Liver (tissue), 9 donors: ENCODE measurements around the gene DES. TPM values are rescaled to one million over a fixed set of nuclear protein-coding genes. Genes with fewer than 3 reads are reported as not detected.
"Not testable (repeated sequence)": the region's sequence is repeated elsewhere in the genome, so short reads cannot be mapped to it uniquely, and the experiment has no call there.

Experiments used
- DNase-seq: peaks from one replicate; pipeline ENCODE4 v3.0.0-alpha.2; 2017; ENCODE audit warnings: low spot score
- H3K27ac ChIP-seq, 2 donors: one replicate each; pipeline ENCODE4 v1.7.0; 2013; ENCODE audit warnings: inconsistent platforms in 2 of 2, low read length in 2 of 2, control low read depth in 1 of 2, low read depth in 1 of 2, mild to moderate bottlenecking in 1 of 2
- H3K27me3 ChIP-seq, 4 donors: one replicate each; pipeline versions ENCODE4 v1.6.1 to v1.7.0; 2013; ENCODE audit warnings: low read length in 3 of 4, inconsistent platforms in 1 of 4, mild to moderate bottlenecking in 1 of 4, moderate library complexity in 1 of 4; ENCODE audit not compliant: control insufficient read depth in 4 of 4, insufficient read depth in 4 of 4
- H3K36me3 ChIP-seq, 4 donors: one replicate each; pipeline versions ENCODE4 v1.6.1 to v1.7.0; 2013; ENCODE audit warnings: low read length in 3 of 4, mild to moderate bottlenecking in 3 of 4, low read depth in 1 of 4, moderate library complexity in 1 of 4; ENCODE audit not compliant: control insufficient read depth in 4 of 4, insufficient read depth in 3 of 4
- H3K4me1 ChIP-seq, 4 donors: one replicate each; pipeline versions ENCODE4 v1.6.1 to v1.7.0; 2013; ENCODE audit warnings: low read length in 3 of 4, mild to moderate bottlenecking in 3 of 4, moderate library complexity in 1 of 4; ENCODE audit not compliant: control insufficient read depth in 4 of 4, insufficient read depth in 4 of 4
- H3K4me3 ChIP-seq, 3 donors: one replicate each; pipeline versions ENCODE4 v1.6.1 to v1.7.0; 2013; ENCODE audit warnings: low read length in 3 of 3, control low read depth in 1 of 3, low read depth in 1 of 3, mild to moderate bottlenecking in 1 of 3
- H3K9ac ChIP-seq, 2 donors: one replicate each; pipeline ENCODE4 v1.7.0; 2013; ENCODE audit warnings: low read length in 2 of 2, mild to moderate bottlenecking in 2 of 2, moderate library complexity in 2 of 2, control low read depth in 1 of 2, low read depth in 1 of 2
- H3K9me3 ChIP-seq, 4 donors: one replicate each; pipeline versions ENCODE4 v1.6.1 to v1.7.0; 2013; ENCODE audit warnings: low read length in 3 of 4; ENCODE audit not compliant: control insufficient read depth in 4 of 4
- EGR1 ChIP-seq, 2 donors: IDR thresholded peaks; 2 replicates each; pipeline ENCODE4 v1.6.1; 2016 to 2018; ENCODE audit warnings: antibody characterized with exemption in 2 of 2, low read depth in 2 of 2
- FOXA1 ChIP-seq: IDR thresholded peaks from 2 replicates; pipeline ENCODE4 v1.6.1; 2016; ENCODE audit warnings: antibody characterized with exemption
- GABPA ChIP-seq, 2 donors: IDR thresholded peaks in 1 of 2; conservative IDR thresholded peaks in 1 of 2; 2 replicates each; pipeline ENCODE4 v1.6.1; 2016; ENCODE audit warnings: antibody characterized with exemption in 2 of 2, mild to moderate bottlenecking in 1 of 2, moderate library complexity in 1 of 2
- HNF4A ChIP-seq, 2 donors: conservative IDR thresholded peaks; 2 replicates each; pipeline ENCODE4 v1.6.1; 2016; ENCODE audit warnings: antibody characterized with exemption in 2 of 2, mild to moderate bottlenecking in 2 of 2
- HNF4G ChIP-seq: IDR thresholded peaks from 2 replicates; pipeline ENCODE4 v1.6.1; 2016; ENCODE audit warnings: antibody characterized with exemption
- JUND ChIP-seq, 2 donors: IDR thresholded peaks; 2 replicates each; pipeline ENCODE4 v1.6.1; 2016; ENCODE audit warnings: antibody characterized with exemption in 2 of 2
- RAD21 ChIP-seq, 2 donors: IDR thresholded peaks; 2 replicates each; pipeline ENCODE4 v1.6.1; 2016; ENCODE audit warnings: antibody characterized with exemption in 2 of 2, mild to moderate bottlenecking in 2 of 2
- RXRA ChIP-seq, 2 donors: IDR thresholded peaks; 2 replicates each; pipeline ENCODE4 v1.6.1; 2017 to 2018; ENCODE audit warnings: antibody characterized with exemption in 2 of 2, mild to moderate bottlenecking in 1 of 2
- SP1 ChIP-seq: IDR thresholded peaks from 2 replicates; pipeline ENCODE4 v1.6.1; 2018; ENCODE audit warnings: antibody characterized with exemption, mild to moderate bottlenecking
- TAF1 ChIP-seq: conservative IDR thresholded peaks from 2 replicates; pipeline ENCODE4 v1.6.1; 2016; ENCODE audit warnings: antibody characterized with exemption, mild to moderate bottlenecking
- YY1 ChIP-seq: IDR thresholded peaks from 2 replicates; pipeline ENCODE4 v1.6.1; 2016; ENCODE audit warnings: antibody characterized with exemption, mild to moderate bottlenecking
- WGBS: extraction: QIAGEN DNeasy Blood & Tissue Kit; methylation state at CpG from one replicate; pipeline ENCODE4 v1.1.7; 2013; 5-methylcytosine and 5-hydroxymethylcytosine counted together
- polyA plus RNA-seq, 2 donors: library from polyadenylated mRNA; stranded (reverse) in 1 of 2; unstranded in 1 of 2; fragments of 200-250 nt in 1 of 2; fragments of >200 nt in 1 of 2; fragmentation: Nextera tagmentation in 1 of 2; extraction: Ambion mirVana in 1 of 2; gene quantifications; one replicate each; pipeline versions ENCODE4 v1.2.1 to v1.2.3, GENCODE V29; 2013 to 2015
- total RNA-seq, 2 donors: library from RNA; depleted of rRNA; stranded (reverse); fragments of >200 nt; gene quantifications; one replicate each; pipeline ENCODE4 v1.2.3, GENCODE V29; 2014
- TF ChIP-seq, protein P1 (sequence below): IDR thresholded peaks from 2 replicates; pipeline ENCODE4 v1.6.1; 2016; ENCODE audit warnings: antibody characterized with exemption, mild to moderate bottlenecking
- TF ChIP-seq, protein P2 (sequence below): IDR thresholded peaks from 2 replicates; pipeline ENCODE4 v1.6.1; 2016; ENCODE audit warnings: antibody characterized with exemption
- TF ChIP-seq, protein P3 (sequence below): IDR thresholded peaks from 2 replicates; pipeline ENCODE4 v1.6.1; 2016; ENCODE audit warnings: antibody characterized with exemption
- donor health status: healthy.
- donor health status: healthy.
- donor health status: healthy.
- donor health status: healthy.
- donor health status: healthy.

Gene DES
- total and polyA plus RNA-seq, 4 donors = 0.15 to 50.0 (median 3.2) TPM

DNA sequence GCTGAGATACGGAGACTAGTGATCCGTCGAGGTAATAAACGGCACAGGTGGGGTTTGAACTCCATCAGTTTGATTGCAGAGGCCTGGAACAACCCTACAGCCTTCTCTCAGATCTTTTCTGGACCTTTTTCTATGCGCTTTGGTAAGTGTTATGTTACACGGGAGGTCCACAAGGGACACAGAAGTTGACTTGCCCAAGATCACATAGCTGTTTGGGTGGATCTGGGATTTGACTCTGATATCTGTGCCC is 29.3 kb upstream of the DES start:
- H3K4me3 ChIP-seq = peak overlapping the region in 2 of 3 donors; percentile 35 to 54
- H3K4me1 ChIP-seq = peaks cover 3 to 16% (median 10%) of the 10 kb centered on the region in 4 donors
- H3K36me3 ChIP-seq = peaks cover 5 to 25% (median 18%) of the 10 kb centered on the region in 4 donors
- H3K27me3 ChIP-seq = no peaks in the 10 kb centered on the region
- peak overlapping the region; percentile 45 to 51 for H3K9ac ChIP-seq
- WGBS = 40% methylated on average over 6 of the region's 6 CpGs
- TF ChIP-seq FOXA1 = no peak
- peak; percentile 8 for TF ChIP-seq YY1
- TF ChIP-seq RXRA (IDR thresholded peaks at IDR 0.05) = peak in 1 of 2 donors; percentile 4
- TF ChIP-seq, protein P1, sequence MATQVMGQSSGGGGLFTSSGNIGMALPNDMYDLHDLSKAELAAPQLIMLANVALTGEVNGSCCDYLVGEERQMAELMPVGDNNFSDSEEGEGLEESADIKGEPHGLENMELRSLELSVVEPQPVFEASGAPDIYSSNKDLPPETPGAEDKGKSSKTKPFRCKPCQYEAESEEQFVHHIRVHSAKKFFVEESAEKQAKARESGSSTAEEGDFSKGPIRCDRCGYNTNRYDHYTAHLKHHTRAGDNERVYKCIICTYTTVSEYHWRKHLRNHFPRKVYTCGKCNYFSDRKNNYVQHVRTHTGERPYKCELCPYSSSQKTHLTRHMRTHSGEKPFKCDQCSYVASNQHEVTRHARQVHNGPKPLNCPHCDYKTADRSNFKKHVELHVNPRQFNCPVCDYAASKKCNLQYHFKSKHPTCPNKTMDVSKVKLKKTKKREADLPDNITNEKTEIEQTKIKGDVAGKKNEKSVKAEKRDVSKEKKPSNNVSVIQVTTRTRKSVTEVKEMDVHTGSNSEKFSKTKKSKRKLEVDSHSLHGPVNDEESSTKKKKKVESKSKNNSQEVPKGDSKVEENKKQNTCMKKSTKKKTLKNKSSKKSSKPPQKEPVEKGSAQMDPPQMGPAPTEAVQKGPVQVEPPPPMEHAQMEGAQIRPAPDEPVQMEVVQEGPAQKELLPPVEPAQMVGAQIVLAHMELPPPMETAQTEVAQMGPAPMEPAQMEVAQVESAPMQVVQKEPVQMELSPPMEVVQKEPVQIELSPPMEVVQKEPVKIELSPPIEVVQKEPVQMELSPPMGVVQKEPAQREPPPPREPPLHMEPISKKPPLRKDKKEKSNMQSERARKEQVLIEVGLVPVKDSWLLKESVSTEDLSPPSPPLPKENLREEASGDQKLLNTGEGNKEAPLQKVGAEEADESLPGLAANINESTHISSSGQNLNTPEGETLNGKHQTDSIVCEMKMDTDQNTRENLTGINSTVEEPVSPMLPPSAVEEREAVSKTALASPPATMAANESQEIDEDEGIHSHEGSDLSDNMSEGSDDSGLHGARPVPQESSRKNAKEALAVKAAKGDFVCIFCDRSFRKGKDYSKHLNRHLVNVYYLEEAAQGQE = peak; percentile 2
- peak in 1 of 2 donors; percentile 8 for TF ChIP-seq HNF4A (conservative IDR thresholded peaks at IDR 0.05)
- TF ChIP-seq, protein P2, sequence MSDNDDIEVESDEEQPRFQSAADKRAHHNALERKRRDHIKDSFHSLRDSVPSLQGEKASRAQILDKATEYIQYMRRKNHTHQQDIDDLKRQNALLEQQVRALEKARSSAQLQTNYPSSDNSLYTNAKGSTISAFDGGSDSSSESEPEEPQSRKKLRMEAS = no peak
- TF ChIP-seq, protein P3, sequence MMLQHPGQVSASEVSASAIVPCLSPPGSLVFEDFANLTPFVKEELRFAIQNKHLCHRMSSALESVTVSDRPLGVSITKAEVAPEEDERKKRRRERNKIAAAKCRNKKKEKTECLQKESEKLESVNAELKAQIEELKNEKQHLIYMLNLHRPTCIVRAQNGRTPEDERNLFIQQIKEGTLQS = no peak
- no peak for TF ChIP-seq GABPA (IDR thresholded peaks at IDR 0.05 in 1 of 2, conservative IDR thresholded peaks at IDR 0.05 in 1 of 2)
- peak overlapping the region; percentile 74 to 77 for H3K27ac ChIP-seq
- H3K9me3 ChIP-seq = no peaks in the 10 kb centered on the region
- DNase-seq = no peak

DNA sequence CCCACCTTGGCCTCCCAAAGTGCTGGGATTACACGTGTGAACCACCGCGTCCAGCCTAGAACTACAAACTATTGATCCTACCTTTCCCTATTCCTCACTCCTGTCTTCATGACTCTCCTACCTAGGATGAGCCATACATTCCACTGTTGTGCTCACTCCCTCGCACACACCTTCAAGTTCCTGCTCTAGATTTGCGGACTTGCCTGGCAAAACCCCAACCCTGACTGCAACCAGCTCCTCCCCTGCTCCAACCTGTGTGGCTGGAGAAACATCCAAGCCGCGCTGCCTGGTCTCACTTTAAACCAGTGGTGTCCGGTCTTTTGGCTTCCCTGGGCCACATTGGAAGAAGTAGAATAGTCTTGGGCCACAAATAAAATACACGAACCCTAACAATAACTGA is 25.4 kb upstream of the DES start:
- no peak for DNase-seq

DNA sequence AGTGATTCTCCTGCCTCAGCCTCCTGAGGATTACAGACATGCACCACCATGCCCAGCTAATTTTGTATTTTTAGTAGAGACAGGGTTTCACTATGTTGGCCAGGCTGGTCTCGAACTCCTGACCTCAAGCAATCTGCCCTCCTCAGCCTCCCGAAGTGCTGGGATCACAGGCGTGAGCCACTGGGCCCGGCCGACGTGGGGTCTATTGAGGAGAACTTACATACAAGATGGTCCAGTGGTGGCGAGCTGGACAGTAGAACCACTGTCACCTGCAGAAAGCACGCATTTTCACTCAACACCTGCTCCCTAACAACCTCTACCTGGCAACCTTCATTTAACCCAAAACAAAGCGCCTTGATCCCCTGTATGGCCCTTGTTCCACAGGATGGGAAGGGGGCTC is 23.1 kb upstream of the DES start:
- not testable (repeated sequence) for H3K27ac ChIP-seq, H3K4me3 ChIP-seq, H3K9me3 ChIP-seq, H3K36me3 ChIP-seq, H3K27me3 ChIP-seq, DNase-seq, H3K9ac ChIP-seq
- H3K4me1 ChIP-seq = peaks cover 0 to 12% (median 10%) of the 10 kb centered on the region in 4 donors
- WGBS = 95% methylated on average over 9 of the region's 9 CpGs

More for the DNA sequence above, 25.4 kb upstream of the DES start:
- Histone ChIP-seq H3K4me3 (no peak overlapping the region), H3K4me1 (peaks cover 0 to 5% (median 1%) of the 10 kb centered on the region in 4 donors), H3K9me3 (no peaks in the 10 kb centered on the region), H3K9ac (no peak overlapping the region), H3K27ac (no peak overlapping the region), H3K36me3 (no peaks in the 10 kb centered on the region), H3K27me3 (no peaks in the 10 kb centered on the region)
- WGBS = 93% methylated on average over 9 of the region's 9 CpGs
- no peak for TF ChIP-seq HNF4G
- TF ChIP-seq TAF1 = no peak
- TF ChIP-seq, protein P3 = no peak
- no peak for TF ChIP-seq JUND (IDR thresholded peaks at IDR 0.05)
- TF ChIP-seq SP1 = no peak
- no peak for TF ChIP-seq RAD21 (IDR thresholded peaks at IDR 0.05)
- TF ChIP-seq EGR1 (IDR thresholded peaks at IDR 0.05; ENCODE audit: low read depth in 2 of 2) = no peak
